ENCODE measurements around the gene MYO1G.
"Not testable (repeated sequence)": the region's sequence is repeated elsewhere in the genome, so short reads cannot be mapped to it uniquely, and the experiment has no call there.

MYO1G gene

DNA sequence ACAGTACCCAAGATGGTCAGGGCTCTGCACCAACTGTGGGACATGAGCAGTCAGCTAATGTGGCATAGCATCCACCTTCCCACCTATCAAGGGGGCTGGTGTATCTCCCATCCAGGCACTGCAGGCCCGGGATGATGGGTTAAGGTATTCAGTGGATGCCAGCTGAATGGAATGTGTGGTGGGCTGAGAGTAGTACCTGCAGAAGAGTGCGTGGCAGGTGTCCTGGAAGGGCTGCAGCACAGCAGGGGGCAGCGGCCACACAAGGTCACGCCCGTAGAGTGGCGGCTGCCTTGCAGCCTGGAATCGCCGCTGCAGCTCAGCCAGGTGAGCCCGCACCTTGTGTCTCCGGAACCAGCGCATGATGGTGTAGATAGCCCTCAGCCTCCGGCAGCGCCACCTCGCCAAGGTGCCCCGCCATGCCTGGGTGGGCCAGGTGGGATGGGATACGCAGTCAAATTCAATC is 13.3 kb downstream of the MYO1G start:
- DNase-seq: no peak

DNA sequence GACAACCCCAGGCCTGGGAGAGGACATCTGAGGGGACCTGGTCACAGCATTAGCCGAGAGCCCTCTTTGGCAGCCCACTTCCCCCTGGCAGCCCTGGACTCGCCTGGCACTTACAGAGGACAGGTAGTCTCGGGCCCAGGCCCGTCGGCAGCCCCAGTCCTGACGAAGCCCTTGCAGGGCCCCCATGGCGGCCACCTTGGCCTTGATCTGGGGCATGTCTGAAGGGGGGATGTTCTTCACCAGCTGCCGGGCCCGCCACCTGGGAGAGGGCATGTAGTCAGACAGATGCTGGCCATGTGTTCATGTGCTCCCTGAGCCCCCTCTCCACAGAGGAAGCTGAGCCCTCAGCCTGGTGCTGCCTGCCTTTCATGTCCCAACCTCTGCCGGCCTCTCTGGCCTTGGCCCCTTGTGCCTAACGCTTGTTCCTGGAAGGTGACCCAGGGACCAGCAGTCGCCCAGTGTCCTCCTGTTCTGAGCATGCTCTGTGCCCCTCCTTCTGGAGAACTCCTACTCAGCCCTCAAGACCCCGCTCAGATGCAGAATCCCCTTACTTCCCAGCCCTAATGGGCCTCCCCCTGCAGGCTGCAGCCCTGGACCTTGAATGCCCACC is 13.9 kb downstream of the MYO1G start:
- no peak for DNase-seq

DNA sequence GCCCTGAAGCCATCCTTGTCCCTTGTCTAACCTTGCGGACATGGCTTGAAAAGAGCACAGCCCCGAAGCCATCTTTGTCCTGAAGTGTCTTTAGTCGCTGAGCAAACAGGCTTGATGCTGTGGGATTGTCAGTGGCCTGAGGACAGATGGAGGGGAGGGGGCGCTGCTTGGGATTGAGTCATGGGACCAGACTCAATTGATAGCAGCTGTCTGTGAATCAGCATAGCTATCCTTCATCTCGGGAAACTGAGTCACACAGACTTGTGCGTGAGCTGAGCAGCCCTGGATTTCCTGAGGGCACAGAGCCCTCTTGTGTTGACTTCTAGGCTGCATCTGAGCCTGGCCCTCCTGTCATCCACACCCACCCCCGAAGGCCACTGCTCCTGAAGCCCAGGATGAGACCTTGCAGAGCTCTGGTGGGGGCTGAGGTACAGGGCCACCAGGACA is 14.4 kb downstream of the MYO1G start:
- no peak for DNase-seq

DNA sequence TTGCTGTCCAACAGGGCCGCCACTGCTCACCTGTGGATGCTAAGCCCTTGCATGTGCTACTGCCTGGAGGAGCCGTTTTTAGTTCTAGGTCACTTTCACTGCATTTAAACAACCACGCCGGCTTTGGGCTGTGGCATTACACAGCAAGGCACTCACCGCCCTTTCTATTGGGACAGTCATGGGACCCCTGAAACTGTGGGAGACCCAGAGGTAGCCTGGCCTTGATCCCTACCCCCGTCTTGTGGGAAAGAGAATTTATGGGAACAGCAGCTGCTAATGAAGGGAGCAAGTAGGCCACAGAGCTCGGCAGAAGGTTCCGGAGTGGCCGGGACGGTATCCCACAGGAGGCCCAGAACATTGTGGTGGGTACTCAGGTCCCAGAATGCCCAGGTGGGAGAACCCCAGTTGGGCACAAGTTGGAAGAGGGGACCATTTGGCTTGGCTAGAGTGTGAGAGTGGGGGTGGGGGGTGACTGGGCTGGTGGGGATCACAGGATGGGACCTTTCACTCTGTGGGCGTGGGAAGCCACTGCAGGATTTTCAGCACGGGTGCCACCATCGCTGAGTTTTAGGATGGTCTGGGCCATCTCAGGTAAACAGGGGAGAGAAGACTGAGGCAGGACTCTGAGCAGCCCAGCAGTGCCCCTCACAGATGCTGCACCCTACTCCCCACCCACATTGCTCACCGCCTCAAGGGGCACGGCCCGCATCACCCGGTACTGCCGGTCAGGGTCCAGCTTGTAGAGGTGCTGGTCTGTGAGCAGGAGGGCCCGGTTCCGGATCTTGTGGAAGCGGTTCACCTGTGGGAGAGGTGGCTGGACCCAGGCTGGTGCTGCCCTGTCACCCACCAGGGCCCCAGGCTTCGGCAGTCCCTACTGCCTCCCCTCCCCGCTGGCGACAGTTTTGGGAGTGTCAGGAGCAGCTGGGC is 15.2 kb downstream of the MYO1G start:
- DNase-seq: no peak

DNA sequence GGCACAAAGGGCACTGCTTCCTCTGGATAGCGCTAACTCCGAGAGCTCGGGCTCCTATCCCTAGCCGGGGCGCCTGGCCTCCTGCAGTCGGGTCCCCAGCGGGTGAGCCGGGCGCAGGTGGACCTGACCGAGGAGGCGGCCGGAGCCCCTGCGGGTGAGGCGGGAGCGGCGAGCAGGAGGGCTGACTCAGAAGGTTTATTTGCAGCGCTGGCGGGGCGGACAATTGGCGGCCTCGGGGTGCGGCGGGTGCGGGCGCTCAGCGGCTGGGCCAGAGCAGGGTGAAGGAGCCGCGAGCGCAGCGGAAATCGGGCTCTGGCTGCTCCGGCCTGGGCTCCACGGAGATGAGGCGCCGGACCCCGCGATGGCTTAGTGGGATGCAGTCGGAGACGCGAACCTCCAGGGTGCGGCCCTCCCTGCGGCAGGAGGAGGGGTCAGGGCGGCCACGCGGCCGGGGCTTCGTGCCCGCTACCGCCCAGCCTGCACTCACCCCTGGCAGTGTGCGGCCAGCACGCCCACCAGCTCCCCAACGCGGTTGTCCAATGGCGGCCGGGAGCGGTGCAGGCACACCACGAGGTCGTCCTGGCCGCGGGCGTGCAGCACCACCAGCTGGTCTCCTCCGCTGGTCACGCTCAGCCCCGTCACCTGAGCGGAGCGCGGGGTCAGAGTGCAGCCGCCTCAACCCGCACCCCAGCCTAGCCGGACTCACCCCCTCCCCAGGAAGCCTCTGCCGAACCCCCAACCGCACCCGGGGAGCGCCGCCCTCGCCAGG is 16.1 kb downstream of the MYO1G start:
- DNase-seq: no peak

DNA sequence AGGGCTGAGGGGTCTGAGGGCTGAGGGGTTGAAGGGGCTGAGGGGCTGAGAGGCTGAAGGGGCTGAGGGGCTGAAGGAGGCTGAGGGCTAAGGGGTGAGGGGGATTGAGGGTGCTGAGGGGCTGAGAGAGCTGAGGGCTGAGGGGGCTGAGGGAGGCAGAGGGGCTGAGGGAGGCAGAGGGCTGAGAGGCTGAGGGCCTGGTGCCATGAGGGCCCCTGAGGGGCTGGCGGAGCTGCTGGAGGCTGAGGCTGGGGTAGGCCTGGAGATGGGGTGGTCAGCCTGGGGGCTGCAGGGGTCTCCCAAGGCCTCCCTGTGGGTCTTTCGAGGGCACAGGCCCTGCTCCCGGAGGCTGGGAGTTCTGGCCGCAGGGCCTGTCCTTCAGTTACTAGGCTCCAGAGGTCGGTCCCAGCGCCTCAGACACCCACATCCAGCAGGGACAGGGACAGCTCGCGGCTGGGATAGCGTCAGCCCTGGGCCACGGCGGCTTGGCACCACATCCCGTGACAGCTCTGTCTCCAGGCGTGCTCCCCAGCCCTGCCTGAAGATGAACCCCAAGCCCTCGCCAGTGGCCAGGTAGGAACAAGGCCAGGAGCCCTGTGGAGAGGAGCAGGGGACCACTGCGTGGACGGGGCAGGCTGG is 16.9 kb downstream of the MYO1G start:
- no peak for DNase-seq

DNA sequence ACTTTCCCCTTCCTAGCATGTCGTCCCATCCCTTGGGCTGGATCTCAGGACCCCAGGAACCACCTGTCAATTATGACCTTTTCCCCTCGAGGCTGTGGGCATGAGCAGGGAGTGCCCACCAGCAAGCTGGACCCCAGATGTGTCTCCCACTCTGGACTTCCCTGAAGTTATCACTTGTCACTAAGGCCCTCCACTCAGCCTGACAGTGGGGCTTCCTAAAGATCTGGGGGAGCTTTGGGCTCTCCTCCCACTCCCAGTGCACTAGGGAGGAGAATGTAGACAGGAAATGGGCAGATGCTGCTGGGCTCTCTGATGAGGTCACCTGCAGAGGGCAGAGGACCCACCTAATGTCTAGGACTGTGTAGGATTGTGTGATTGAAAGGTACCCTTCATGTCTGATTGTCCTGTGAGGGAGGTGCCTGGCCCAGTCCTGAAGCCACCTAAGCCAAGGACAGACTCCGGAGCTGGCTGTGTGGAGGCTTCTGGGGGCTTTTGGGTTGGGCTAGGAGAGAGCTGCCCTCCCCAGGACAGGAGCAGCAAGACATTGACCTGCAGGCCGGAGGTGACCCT is 18.7 kb downstream of the MYO1G start:
- DNase-seq: no peak

DNA sequence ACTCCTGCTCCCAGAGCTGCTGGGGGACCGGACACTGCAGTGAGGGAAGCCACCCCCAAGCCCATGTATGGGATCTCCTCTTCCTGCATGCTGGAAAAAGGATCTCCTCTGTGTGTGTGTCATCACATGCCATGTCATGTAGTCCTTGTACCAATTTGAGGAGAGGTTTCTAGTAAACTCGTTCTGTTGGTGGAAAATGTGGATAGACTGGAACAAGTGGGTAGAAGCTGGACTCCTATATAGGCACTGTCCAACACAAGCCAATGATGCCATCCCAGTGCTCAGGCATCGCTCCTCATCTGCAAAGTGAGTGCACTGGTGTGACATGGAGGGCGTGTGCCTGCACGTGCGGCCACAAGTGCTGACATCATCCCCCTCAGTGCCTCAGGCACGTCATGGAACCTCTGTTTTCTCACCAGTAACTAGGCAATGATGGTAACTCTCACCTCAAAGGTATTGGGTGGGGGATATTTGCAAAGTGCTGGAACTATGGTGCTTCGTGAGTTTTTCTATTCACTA is 19.3 kb downstream of the MYO1G start:
- DNase-seq: no peak

DNA sequence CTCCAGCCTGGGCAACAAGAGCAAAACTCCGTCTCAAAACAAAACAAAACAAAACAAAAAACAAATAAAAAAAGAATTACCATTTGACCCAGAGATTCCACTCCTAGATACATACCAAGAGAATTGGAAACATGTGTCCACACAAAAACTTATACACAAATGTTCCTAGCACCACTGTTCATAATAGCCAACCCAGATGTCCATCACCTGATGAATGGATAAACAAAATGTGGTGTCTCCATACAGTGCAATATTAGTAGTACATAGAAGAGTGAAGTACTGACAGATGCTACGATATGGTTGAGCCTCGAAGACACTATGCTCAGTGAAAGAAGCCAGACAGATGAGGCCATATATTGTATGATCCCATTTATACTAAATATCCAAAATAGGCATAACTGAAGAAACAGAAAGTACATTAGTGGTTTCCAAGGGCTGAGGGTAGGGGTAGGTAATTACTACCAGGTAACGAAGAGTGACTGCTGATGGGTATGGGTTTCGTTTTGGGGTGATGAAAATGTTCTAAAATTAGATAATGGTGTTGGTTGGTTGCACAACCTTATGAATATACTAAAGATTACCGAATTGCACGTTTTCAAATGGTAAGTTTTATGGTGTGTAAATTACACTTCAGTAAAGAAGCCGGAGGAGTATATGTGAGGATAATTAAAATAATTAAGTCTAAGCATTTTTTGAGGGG is 20.0 kb downstream of the MYO1G start:
- DNase-seq: no peak

DNA sequence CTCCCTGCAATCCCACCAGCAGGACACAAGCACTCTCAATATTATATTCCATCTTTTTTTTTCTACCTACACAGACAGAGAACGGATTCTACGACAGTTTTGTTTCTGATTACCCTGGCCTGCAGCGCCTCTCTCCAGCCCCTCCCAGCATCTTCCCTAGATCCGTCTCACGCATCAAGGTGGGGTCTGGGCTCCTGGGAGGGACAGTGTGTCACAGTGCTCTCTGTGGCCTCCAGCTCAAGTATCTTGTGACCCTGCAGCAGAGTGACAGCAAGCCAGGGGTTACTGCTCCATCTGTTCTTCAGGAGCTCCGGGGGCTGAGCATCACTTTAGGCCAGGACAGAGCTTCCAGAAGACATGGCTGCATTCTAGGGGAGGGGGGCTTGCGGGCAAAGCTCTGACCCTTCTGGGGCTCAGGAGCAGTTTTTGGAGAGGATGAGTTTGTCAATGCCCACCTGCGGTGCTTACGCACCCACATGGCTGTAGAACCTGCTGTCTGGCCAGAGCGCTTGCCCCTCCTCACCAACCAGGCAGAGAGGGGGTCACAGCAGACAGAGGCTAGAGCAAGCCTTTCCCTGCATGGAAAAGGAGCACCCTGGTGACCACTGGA is 22.6 kb downstream of the MYO1G start:
- DNase-seq: no peak

DNA sequence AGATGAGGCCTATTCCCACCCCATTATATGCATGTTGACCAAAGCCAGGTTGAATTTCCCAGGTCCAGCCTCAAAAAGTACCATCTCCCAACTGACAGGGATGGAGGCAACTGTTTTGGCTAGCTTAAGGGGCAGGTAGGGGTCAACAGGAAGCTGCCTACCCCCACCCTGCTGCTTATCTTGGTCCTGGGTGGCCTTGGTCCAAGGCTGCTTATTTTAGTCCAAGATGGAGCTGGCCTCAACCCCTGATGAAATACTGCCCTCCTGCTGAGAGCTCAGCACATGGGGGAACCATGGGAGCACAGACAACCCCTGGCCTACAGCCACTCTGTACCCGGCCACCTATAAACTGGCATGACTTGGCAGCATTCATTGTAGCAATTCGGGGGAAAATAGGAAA is 23.1 kb downstream of the MYO1G start:
- no peak for DNase-seq

DNA sequence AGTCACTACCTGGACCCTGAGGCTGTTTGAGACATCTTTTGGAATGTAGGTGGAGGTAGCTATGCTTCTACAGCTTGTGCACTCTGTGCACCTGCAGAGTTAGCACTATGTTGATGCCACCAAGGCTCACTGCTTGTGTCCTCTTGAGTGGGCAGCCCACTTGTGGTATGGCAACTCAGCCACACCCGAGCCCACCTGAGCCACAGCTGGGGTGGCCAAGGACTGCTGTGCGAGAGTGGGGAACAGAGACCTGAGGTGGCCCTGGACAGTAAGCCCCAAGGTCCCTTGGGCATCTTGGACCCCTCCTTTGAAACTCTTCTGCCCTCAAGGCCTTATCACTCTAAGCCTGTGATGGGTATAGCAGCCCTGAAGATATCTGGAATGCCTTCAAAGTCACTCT is 25.7 kb downstream of the MYO1G start:
- no peak for DNase-seq

DNA sequence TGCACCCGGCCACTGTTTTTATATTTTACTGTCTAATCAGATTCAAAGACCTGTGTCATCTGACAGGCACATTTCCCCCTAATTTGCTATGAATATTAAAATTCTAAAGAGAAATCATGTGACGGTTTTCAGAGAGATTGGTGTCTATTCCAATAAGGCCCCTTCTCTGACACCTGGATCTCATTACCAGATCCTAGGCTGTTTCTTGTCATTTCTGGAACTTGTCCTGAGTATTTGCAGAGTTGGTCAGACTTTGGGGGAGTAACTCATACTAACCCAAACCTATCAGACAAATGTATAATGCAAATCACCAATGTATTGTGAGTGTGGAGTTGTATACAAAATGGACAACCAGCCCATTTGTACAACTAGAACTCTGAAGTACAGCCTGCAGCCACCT is 29.5 kb downstream of the MYO1G start:
- no peak for DNase-seq

DNA sequence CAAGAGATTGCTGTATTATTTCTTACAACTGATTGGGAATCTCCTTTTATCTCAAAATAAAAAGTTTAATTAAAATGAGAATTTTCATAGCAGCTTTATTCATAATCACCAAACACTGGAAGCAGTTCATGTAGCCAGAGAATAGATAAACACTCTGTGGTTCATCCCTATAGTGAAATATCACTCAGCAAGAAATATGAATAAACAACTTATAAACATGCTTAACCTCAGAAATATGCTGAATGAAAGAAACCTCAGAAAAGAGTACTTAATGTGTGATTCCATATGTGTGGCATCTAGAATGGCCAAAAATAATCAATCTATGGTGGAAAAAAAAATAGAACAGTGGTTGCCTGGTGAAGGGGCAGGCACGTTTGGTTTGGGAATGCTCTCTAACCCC is 33.3 kb downstream of the MYO1G start:
- DNase-seq: no peak

DNA sequence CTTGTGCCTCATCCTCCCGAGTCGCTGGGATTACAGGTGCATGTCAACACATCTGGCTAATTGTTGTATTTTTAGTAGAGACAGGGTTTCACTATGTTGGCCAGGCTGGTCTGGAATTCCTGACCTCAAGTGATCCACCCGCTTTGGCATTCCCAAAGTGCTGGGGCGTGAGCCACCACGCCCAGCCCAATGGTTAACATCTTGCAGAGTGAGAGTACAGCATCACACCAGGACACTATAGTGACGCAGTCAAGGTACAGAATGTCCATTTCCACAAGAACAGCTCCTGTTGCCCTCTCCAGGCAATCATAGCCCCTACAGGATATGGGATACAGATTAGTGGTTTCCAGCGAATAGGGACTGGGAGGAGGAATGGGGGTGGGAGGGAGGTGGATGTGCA is 34.0 kb downstream of the MYO1G start:
- DNase-seq: no peak

DNA sequence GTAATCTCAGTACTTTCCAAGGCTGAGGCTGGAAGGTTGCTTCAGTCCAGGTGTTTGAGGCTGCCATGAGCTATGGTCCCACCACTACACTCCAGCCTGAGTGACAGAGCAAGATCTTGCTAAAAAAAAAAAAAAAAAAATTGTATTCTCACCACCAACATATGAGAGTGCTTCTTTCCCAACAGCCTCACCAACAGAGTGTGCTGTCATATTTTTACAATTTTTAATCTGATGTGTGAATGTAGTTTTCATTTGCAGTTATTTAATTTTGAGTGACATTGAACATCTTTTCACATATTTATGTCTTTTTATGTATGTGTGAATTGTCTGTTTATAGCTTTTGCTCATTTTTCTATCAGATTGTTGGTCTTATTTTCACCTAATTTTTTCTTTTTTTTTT is 35.2 kb downstream of the MYO1G start:
- no peak for DNase-seq

DNA sequence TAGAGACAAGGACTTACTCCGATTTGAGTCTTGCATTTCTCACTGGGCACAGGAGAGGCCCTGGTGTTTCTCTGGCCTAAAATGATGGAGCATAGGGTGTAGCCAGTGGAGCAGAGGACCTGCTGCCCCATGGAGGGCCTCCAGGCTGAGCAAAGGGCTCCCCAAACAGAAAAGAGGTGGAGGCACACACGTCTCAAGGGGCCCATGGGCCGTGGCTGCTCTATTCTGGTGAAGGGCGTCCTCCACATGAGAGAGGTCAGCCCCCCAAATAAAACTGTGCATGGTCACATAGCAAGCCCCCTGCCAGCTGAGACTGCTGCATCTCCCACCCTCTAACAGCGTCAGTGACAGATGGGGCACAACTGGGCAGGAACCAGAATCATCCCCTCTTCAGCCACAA is 41.4 kb downstream of the MYO1G start:
- no peak for DNase-seq

DNA sequence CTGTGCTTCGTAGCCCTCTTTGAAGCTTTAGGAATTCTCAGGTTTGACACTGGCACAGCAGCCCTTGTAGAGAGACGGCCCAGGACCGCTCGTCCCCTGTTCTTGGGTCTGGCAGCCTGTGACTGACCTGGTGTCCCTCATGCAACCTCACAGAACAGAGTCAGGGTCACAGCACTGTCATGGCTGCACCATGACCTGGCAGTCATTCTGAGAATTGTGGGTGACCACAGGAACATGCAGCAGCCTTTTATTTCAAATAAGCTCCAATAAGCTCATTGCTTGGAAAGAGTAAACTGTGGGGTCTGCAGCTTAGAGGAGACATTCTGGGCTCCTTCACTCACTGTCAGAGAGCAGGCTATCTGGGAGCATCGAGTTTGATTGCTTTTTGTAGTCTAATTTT is 42.5 kb downstream of the MYO1G start:
- no peak for DNase-seq

DNA sequence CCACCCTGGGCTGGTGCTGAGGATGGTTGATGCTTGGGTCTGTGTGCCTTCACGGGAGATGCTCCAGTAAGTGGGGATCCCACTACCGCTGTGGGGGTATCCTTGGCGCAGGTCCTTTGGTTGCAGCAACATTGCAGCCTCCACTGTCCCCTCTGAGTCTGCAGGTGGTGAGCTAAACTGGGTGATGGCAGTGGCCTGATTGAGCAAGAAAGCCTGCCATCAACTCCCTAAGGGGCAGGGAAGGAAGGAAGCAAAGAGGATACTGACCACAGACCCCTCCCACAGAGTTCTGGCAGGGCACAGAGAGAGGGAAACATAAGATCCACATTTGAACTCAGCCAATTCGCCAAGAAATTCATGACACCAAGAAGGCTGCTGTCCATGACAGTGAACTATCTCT is 43.2 kb downstream of the MYO1G start:
- no peak for DNase-seq

DNA sequence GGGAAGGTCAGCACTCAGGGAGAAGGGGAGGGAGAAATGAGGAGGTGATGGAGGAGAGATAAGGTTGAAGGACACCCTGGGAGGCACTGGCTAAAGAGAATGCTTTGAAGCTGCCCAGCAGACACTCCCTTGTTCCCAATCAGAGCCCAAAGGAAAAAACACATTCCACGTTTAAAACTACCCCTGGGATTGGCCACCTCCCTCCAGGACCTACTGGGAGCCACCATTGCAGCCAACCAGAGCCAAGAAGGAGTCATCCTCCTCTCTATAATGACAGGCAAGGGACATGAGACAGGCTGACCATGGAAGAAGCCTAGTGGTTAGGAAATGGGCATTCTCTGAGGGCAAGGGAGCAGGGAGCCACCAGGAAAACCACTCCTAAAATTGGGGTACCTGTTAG is 43.8 kb downstream of the MYO1G start:
- DNase-seq: no peak

DNA sequence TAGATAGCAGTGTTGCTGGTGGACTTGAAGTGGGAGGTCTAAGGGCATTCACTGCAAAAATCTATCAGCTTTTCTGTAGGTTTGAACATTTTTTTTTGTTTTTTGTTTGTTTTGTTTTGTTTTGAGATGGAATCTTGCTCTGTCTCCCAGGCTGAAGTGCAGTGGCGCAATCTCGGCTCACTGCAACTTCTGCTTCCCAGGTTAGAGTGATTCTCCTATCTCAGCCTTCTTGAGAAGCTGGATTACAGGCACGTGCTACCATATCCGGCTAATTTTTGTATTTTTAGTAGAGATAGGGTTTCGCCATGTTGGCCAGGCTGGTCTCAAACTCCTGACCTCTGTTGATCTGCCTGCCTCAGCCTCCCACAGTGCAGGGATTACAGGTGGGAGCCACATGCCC is 44.3 kb downstream of the MYO1G start:
- DNase-seq: not testable (repeated sequence)

Measured in NCI-H2171 treated with DMSO at 0.1 percent for 48 hours (cell line).